HEK293T (cell line): ENCODE measurements around the gene MACIR.

Experiments used
- BHLHE40 ChIP-seq: fragments of 450-650 bp; IDR thresholded peaks from 2 replicates; pipeline ENCODE4 v1.6.1; 2016; ENCODE audit warnings: mild to moderate bottlenecking, moderate library complexity, borderline replicate concordance
- CTBP1 ChIP-seq: fragments of 450-650 bp; IDR thresholded peaks from 2 replicates; pipeline ENCODE4 v1.6.1; 2016; ENCODE audit warnings: borderline replicate concordance
- ELF4 ChIP-seq: fragments of 450-650 bp; IDR thresholded peaks from 2 replicates; pipeline ENCODE4 v1.6.1; 2017; ENCODE audit warnings: antibody characterized with exemption
- FOXK2 ChIP-seq: fragments of 450-650 bp; IDR thresholded peaks from 2 replicates; pipeline ENCODE4 v1.6.1; 2016; ENCODE audit warnings: mild to moderate bottlenecking
- FOXM1 ChIP-seq: fragments of 450-650 bp; IDR thresholded peaks from 2 replicates; pipeline ENCODE4 v1.6.1; 2017; ENCODE audit warnings: mild to moderate bottlenecking, borderline replicate concordance
- L3MBTL2 ChIP-seq: fragments of 450-650 bp; conservative IDR thresholded peaks from 2 replicates; pipeline ENCODE4 v1.6.1; 2016; ENCODE audit warnings: mild to moderate bottlenecking
- NFRKB ChIP-seq: fragments of 450-650 bp; IDR thresholded peaks from 2 replicates; pipeline ENCODE4 v1.6.1; 2016; ENCODE audit warnings: mild to moderate bottlenecking, moderate library complexity
- PKNOX1 ChIP-seq: fragments of 450-650 bp; IDR thresholded peaks from 2 replicates; pipeline ENCODE4 v1.6.1; 2016
- SP1 ChIP-seq: fragments of 450-650 bp; IDR thresholded peaks from 2 replicates; pipeline ENCODE4 v1.6.1; 2017
- SUZ12 ChIP-seq: fragments of 450-650 bp; IDR thresholded peaks from 2 replicates; pipeline ENCODE4 v1.6.1; 2016; ENCODE audit warnings: mild to moderate bottlenecking
- TARDBP ChIP-seq: fragments of 450-650 bp; IDR thresholded peaks from 2 replicates; pipeline ENCODE4 v1.6.1; 2016

- no peak for TF ChIP-seq TARDBP
- no peak for TF ChIP-seq FOXK2
- TF ChIP-seq PKNOX1: no peak
- no peak for TF ChIP-seq SUZ12
- TF ChIP-seq FOXM1: no peak
- TF ChIP-seq NFRKB: no peak
- TF ChIP-seq L3MBTL2: no peak
- TF ChIP-seq BHLHE40: no peak
- no peak for TF ChIP-seq ELF4
- TF ChIP-seq SP1: no peak
- no peak for TF ChIP-seq CTBP1
These were observed 14.9 kb upstream of the MACIR start for GRCh38 chr5:103243665-103244064.
